Body of pancreas (tissue), 4 donors: Measurements from ENCODE around the gene TSPAN15.

Source experiments
- CTCF ChIP-seq, 7 experiments: fragments of 450-650 bp in 4 of 7; fragments of 200-600 bp in 3 of 7; sonication (generic) in 3 of 7; IDR thresholded peaks; one replicate each; pipeline ENCODE4 v1.5.1; 2016 to 2019; ENCODE audit warnings: antibody characterized with exemption in 7 of 7
- POLR2A ChIP-seq, 3 donors: fragments of 450-650 bp; IDR thresholded peaks; one replicate each; pipeline ENCODE4 v1.6.1; 2016; ENCODE audit warnings: antibody characterized with exemption in 3 of 3, mild to moderate bottlenecking in 2 of 3

- TF ChIP-seq CTCF (IDR thresholded peaks at IDR 0.05) (no peak), POLR2A (IDR thresholded peaks at IDR 0.05) (no peak)
These were observed 7.9 kb upstream of the TSPAN15 start for GRCh38 chr10:69443354-69443753.
